Astrocyte of the spinal cord (primary cell): ENCODE measurements around the gene PTPRZ1.

Experiments
- DNase-seq: peaks from one replicate; pipeline ENCODE4 v3.0.0; 2011; ENCODE audit warnings: low read depth, low spot score
- H3K4me3 ChIP-seq: 2 replicates; pipeline ENCODE4 v1.5.1; 2011; ENCODE audit warnings: low read depth, mild to moderate bottlenecking, low read length, moderate library complexity
- CTCF ChIP-seq: IDR thresholded peaks from 2 replicates; pipeline ENCODE4 v1.5.1; 2012; ENCODE audit warnings: low read depth, mild to moderate bottlenecking, low read length, inconsistent platforms
- in situ Hi-C: cut with HindIII; loops from 2 replicates; pipeline ENCODE4 v1.10.0; 2017; ENCODE audit warnings: low sequenced_read_pairs

Gene PTPRZ1

GRCh38 chr7:122068046-122068445 is 195.1 kb downstream of the PTPRZ1 start:
- H3K4me3 ChIP-seq, result no peak overlapping the region
- TF ChIP-seq CTCF, result no peak
- DNase-seq, result no peak
- in situ Hi-C loops, result no loop called here

GRCh38 chr7:122068999-122069398 is 196.0 kb downstream of the PTPRZ1 start:
- no peak for TF ChIP-seq CTCF
- H3K4me3 ChIP-seq, result no peak overlapping the region
- no peak for DNase-seq
- in situ Hi-C loops, result no loop called here

- H3K4me3 ChIP-seq, result no peak overlapping the region
- no peak for DNase-seq
- no peak for TF ChIP-seq CTCF
- in situ Hi-C loops, result no loop called here
These were observed 197.1 kb downstream of the PTPRZ1 start for GRCh38 chr7:122070062-122070461.

- DNase-seq, result no peak
- in situ Hi-C loops, result no loop called here
- no peak overlapping the region for H3K4me3 ChIP-seq
- no peak for TF ChIP-seq CTCF
These were observed 197.9 kb downstream of the PTPRZ1 start for GRCh38 chr7:122070834-122071233.

- DNase-seq, result no peak
- H3K4me3 ChIP-seq, result no peak overlapping the region
- in situ Hi-C loops, result no loop called here
- no peak for TF ChIP-seq CTCF
These were observed 199.3 kb downstream of the PTPRZ1 start for GRCh38 chr7:122072272-122072671.

GRCh38 chr7:122072924-122073599 is 200.1 kb downstream of the PTPRZ1 start:
- in situ Hi-C loops, result no loop called here
- TF ChIP-seq CTCF, result no peak
- H3K4me3 ChIP-seq, result no peak overlapping the region
- DNase-seq, result no peak
